A549 (cell line): ENCODE results near the gene EEFSEC.

ENCODE experiments used
- CTCF ChIP-seq: fragments of >200 bp; sonication (Bioruptor Twin); formaldehyde crosslinking; IDR thresholded peaks from 3 replicates; pipeline ENCODE4 v1.5.1; 2016
- EP300 ChIP-seq, 2 experiments: fragments of >200 bp; sonication (Bioruptor Twin); formaldehyde crosslinking; IDR thresholded peaks; 2 replicates in 1 of 2; 3 replicates in 1 of 2; pipeline ENCODE4 v1.6.1; 2016 to 2017
- FOSB ChIP-seq: fragments of 250-450 bp; sonication (Bioruptor Pico); IDR thresholded peaks from 2 replicates; pipeline ENCODE4 v1.5.0; 2020; ENCODE audit warnings: mild to moderate bottlenecking, moderate library complexity
- JUN ChIP-seq, 2 experiments: fragments of >200 bp; sonication (Bioruptor Twin); formaldehyde crosslinking; IDR thresholded peaks; 2 replicates in 1 of 2; 3 replicates in 1 of 2; pipeline ENCODE4 v1.6.1; 2016 to 2017
- KDM5A ChIP-seq: fragments of 200-600 bp; sonication (generic); IDR thresholded peaks from 2 replicates; pipeline ENCODE4 v1.6.1; 2016; ENCODE audit warnings: antibody characterized with exemption, mild to moderate bottlenecking
- MAZ ChIP-seq: fragments of 150-350 bp; IDR thresholded peaks from 2 replicates; pipeline ENCODE4 v1.6.1; 2014; ENCODE audit warnings: antibody characterized with exemption, low read depth, low read length, borderline replicate concordance
- MYC ChIP-seq: IDR thresholded peaks from 2 replicates; pipeline ENCODE4 v1.6.1; 2012; ENCODE audit warnings: mild to moderate bottlenecking, inconsistent platforms, low read length, improper control_type of control experiment, borderline replicate concordance
- NFE2L2 ChIP-seq: fragments of 150-350 bp; conservative IDR thresholded peaks from 2 replicates; pipeline ENCODE4 v1.6.1; 2014; ENCODE audit warnings: low read length
- POLR2AphosphoS2 ChIP-seq: conservative IDR thresholded peaks from 2 replicates; pipeline ENCODE4 v1.6.1; 2012; ENCODE audit warnings: low read length, improper control_type of control experiment, inconsistent platforms
- RAD21 ChIP-seq, 2 experiments: fragments of >200 bp in 1 of 2; sonication (Bioruptor Twin) in 1 of 2; formaldehyde crosslinking in 1 of 2; IDR thresholded peaks in 1 of 2; conservative IDR thresholded peaks in 1 of 2; 2 replicates in 1 of 2; 3 replicates in 1 of 2; pipeline ENCODE4 v1.6.1; 2012 to 2018; ENCODE audit warnings: inconsistent platforms in 1 of 2
- SMC3 ChIP-seq: fragments of >200 bp; sonication (Bioruptor Twin); formaldehyde crosslinking; IDR thresholded peaks from 3 replicates; pipeline ENCODE4 v1.6.1; 2018; ENCODE audit warnings: inconsistent platforms

GRCh38 chr3:128241741-128242140, 88.5 kb downstream of the EEFSEC start:
- TF ChIP-seq CTCF = no peak
- TF ChIP-seq JUN (IDR thresholded peaks at IDR 0.05) = no peak
- no peak for TF ChIP-seq FOSB
- no peak for TF ChIP-seq EP300 (IDR thresholded peaks at IDR 0.05)
- no peak for TF ChIP-seq SMC3
- TF ChIP-seq RAD21 (conservative IDR thresholded peaks at IDR 0.05 in 1 of 2, IDR thresholded peaks at IDR 0.05 in 1 of 2) = no peak
- no peak for TF ChIP-seq MAZ
- no peak for TF ChIP-seq MYC
- no peak for TF ChIP-seq KDM5A
- TF ChIP-seq NFE2L2 = no peak
- no peak for TF ChIP-seq POLR2AphosphoS2
